Measurements from ENCODE around the gene CLSTN2. TPM values are rescaled to one million over a fixed set of nuclear protein-coding genes. Genes with fewer than 3 reads are reported as not detected.

Gene CLSTN2
- polyA plus RNA-seq, 3 donors = not detected

GRCh38 chr3:140189267-140189666, 254.3 kb downstream of the CLSTN2 start:
- Mint-ChIP-seq H3K9me3 (peaks cover 3 to 10% (median 7%) of the 10 kb centered on the region in 7 donors), H3K36me3 (no peaks in the 10 kb centered on the region), H3K27me3 (ENCODE audit: low read depth in 3 of 3) (peaks cover 0 to 7% (median 2%) of the 10 kb centered on the region in 3 donors), H3K4me3 (no peak overlapping the region), H3K4me1 (no peaks in the 10 kb centered on the region), H3K27ac (no peak overlapping the region)
- Histone ChIP-seq H2AFZ (ENCODE audit: insufficient read depth, low read depth, low read length, poor library complexity, severe bottlenecking) (no peak overlapping the region), H3K27ac (ENCODE audit: low read depth in 1 of 2, low read length in 2 of 2) (no peak overlapping the region), H3K79me2 (ENCODE audit: insufficient read depth, low read length) (no peaks in the 10 kb centered on the region), H3K4me1 (ENCODE audit: control insufficient read depth in 1 of 2, insufficient read depth in 2 of 2, low read length in 2 of 2) (no peaks in the 10 kb centered on the region), H3K4me2 (replicated peaks; ENCODE audit: extremely low read depth, low read length, poor library complexity, severe bottlenecking) (no peak overlapping the region), H3K27me3 (ENCODE audit: control insufficient read depth in 2 of 2, insufficient read depth in 2 of 2, low read length in 2 of 2) (no peaks in the 10 kb centered on the region), H3K4me3 (replicated peaks in 1 of 3; ENCODE audit: low read depth in 2 of 3, low read length in 3 of 3) (no peak overlapping the region), H4K20me1 (ENCODE audit: insufficient read depth, low read length) (no peaks in the 10 kb centered on the region), H3K36me3 (replicated peaks in 1 of 2; ENCODE audit: control insufficient read depth in 1 of 2, insufficient read depth in 2 of 2, low read length in 2 of 2) (no peaks in the 10 kb centered on the region), H3K9me3 (replicated peaks in 1 of 2; ENCODE audit: control insufficient read depth in 1 of 2, insufficient read depth in 1 of 2, low read length in 2 of 2) (no peaks in the 10 kb centered on the region), H3K9ac (ENCODE audit: insufficient read depth, low read length, poor library complexity, severe bottlenecking) (no peak overlapping the region)
- DNase-seq = no peak
- intact Hi-C loops (cut with micrococcal nuclease) = no loop called here
- WGBS (ENCODE audit: insufficient coverage) = no CpG with 5 or more reads among the region's 3 CpGs
- TF ChIP-seq CTCF (IDR thresholded peaks at IDR 0.05) = no peak

GRCh38 chr3:140189976-140190375, 255.0 kb downstream of the CLSTN2 start:
- Histone ChIP-seq H3K79me2 (ENCODE audit: insufficient read depth, low read length) (no peaks in the 10 kb centered on the region), H3K9ac (ENCODE audit: insufficient read depth, low read length, poor library complexity, severe bottlenecking) (no peak overlapping the region), H3K36me3 (replicated peaks in 1 of 2; ENCODE audit: control insufficient read depth in 1 of 2, insufficient read depth in 2 of 2, low read length in 2 of 2) (no peaks in the 10 kb centered on the region), H3K27ac (ENCODE audit: low read depth in 1 of 2, low read length in 2 of 2) (no peak overlapping the region), H3K4me3 (replicated peaks in 1 of 3; ENCODE audit: low read depth in 2 of 3, low read length in 3 of 3) (no peak overlapping the region), H3K9me3 (replicated peaks in 1 of 2; ENCODE audit: control insufficient read depth in 1 of 2, insufficient read depth in 1 of 2, low read length in 2 of 2) (no peaks in the 10 kb centered on the region), H3K27me3 (ENCODE audit: control insufficient read depth in 2 of 2, insufficient read depth in 2 of 2, low read length in 2 of 2) (no peaks in the 10 kb centered on the region), H3K4me1 (ENCODE audit: control insufficient read depth in 1 of 2, insufficient read depth in 2 of 2, low read length in 2 of 2) (no peaks in the 10 kb centered on the region), H2AFZ (ENCODE audit: insufficient read depth, low read depth, low read length, poor library complexity, severe bottlenecking) (no peak overlapping the region), H4K20me1 (ENCODE audit: insufficient read depth, low read length) (no peaks in the 10 kb centered on the region), H3K4me2 (replicated peaks; ENCODE audit: extremely low read depth, low read length, poor library complexity, severe bottlenecking) (no peak overlapping the region)
- H3K4me3 Mint-ChIP-seq = no peak overlapping the region
- H3K9me3 Mint-ChIP-seq = peaks cover 2 to 10% (median 7%) of the 10 kb centered on the region in 7 donors
- intact Hi-C loops (cut with micrococcal nuclease) = no loop called here
- no peak overlapping the region for H3K27ac Mint-ChIP-seq
- no peaks in the 10 kb centered on the region for H3K4me1 Mint-ChIP-seq
- WGBS (ENCODE audit: insufficient coverage) = no CpG with 5 or more reads among the region's 1 CpG
- no peaks in the 10 kb centered on the region for H3K36me3 Mint-ChIP-seq
- no peak for TF ChIP-seq CTCF (IDR thresholded peaks at IDR 0.05)
- DNase-seq = no peak
- peaks cover 0 to 5% (median 2%) of the 10 kb centered on the region in 3 donors for H3K27me3 Mint-ChIP-seq (ENCODE audit: low read depth in 3 of 3)
